Measurements from ENCODE around the gene CERS6. TPM values are rescaled to one million over a fixed set of nuclear protein-coding genes. Genes with fewer than 3 reads are reported as not detected.
A peak's percentile ranks its signal among the peaks of the same experiment; 100 is the strongest.

CERS6 gene
- total and polyA plus RNA-seq, 12 donors: 5.0 to 110 (median 29.6) TPM

DNA sequence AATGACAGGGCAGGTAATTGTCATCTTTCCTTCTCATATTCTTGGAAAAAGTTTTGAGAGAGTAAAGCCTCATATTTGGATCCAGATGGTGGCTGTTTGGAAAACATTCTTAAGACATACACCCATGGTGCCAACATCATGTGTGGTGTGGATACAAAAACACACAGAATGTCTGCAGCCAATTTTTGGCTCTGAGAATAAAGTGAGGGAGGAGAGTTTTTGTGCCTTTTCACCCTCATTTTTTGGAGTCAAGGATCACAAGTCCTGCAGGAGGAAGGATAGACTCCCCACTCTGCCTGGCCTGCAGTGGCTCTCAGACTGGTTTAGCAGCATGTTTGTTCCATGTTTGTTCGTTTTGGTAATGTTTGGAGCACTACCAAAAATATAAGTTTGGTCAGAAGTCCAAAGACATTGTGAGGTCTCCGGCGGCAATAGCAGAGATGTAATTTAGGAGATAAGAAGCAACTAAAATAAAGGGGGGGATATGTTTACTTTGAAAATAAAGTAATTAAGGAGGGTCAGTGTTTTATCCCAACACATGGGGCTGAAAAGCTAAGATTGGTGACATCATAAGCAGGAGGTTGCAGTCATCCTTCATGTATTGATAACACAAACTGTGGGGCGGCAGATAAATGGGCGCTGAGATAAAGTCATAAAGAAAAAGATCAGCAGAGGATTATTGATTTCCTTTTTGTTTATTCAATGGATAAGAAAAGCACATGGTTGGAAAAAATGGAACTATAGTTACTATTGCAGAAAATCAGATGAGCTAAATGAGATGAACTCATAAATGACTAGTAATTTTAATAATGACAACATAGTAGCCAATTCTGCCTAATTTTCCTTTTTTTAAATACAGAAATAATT is 347.0 kb downstream of the CERS6 start:
- Histone ChIP-seq H3K9me3 (replicated peaks in 1 of 3) (no peaks in the 10 kb centered on the region), H3K4me1 (replicated peaks in 1 of 2) (peaks cover 8 to 15% of the 10 kb centered on the region in 2 donors), H3K4me3 (peak overlapping the region in 1 of 4 donors; percentile 23), H3K36me3 (replicated peaks in 1 of 2) (no peaks in the 10 kb centered on the region), H3K27ac (peak overlapping the region; percentile 18 to 84 (median 53)), H3K27me3 (no peaks in the 10 kb centered on the region)
- TF ChIP-seq CTCF (IDR thresholded peaks at IDR 0.05) (no peak), POLR2A (IDR thresholded peaks at IDR 0.05) (no peak)
- WGBS, 4 donors: 24 to 32% (median 29%) methylated on average over 5 of the region's 5 CpGs
- intact Hi-C loops (cut with DNase I): no loop called here
- DNase-seq: no peak

DNA sequence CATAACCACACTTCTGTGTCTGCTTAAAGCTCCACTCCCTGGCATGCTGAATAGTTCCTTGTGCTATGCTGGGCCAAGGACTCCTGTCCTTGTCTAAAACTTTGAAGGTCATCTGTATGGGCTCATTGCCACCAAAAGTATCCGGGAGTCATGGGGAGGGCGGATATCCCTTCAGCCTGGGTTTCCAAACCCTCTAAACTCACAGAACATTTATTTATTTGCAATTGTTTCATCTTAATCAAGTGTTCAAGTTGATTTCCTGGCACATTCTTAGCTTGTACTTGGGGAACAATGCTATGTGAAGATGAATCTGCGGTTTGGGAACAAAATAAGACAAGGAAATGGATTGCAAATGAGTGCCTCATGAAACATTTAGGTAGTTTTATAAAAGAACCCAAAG is 348.1 kb downstream of the CERS6 start:
- H3K27ac ChIP-seq: peak overlapping the region in 3 of 5 donors; percentile 53 to 84 (median 55)
- no peaks in the 10 kb centered on the region for H3K36me3 ChIP-seq (replicated peaks in 1 of 2)
- H3K27me3 ChIP-seq: no peaks in the 10 kb centered on the region
- peak; percentile 38 to 73 (median 55) for DNase-seq
- H3K4me3 ChIP-seq: peak overlapping the region in 1 of 4 donors; percentile 23
- no peaks in the 10 kb centered on the region for H3K9me3 ChIP-seq (replicated peaks in 1 of 3)
- intact Hi-C loops (cut with DNase I): no loop called here
- no peak for TF ChIP-seq CTCF (IDR thresholded peaks at IDR 0.05)
- TF ChIP-seq POLR2A (IDR thresholded peaks at IDR 0.05): no peak
- H3K4me1 ChIP-seq (replicated peaks in 1 of 2): peaks cover 8 to 15% of the 10 kb centered on the region in 2 donors
- WGBS, 4 donors: 15 to 30% (median 26%) methylated on average over 3 of the region's 3 CpGs

DNA sequence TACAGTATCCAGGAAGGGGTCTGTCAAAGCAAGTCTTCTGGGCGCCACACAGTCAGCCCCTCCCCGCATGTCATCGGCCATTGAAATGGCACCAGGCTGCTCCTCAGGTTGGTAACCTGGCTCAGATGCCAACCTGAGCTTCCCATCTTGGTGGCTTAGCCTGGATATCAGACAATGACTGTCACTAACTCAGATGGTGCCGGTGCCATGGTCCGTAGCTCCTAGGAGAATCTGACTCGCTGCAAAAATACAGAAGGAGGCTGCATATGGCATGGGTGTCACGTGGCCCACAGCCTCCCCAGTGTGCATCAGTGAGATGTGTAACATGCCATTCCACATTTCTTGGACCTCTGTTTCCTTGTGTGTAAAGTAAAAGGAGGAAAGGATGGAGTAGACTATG is 349.5 kb downstream of the CERS6 start:
- WGBS, 4 donors: 76 to 95% (median 87%) methylated on average over 7 of the region's 7 CpGs
- intact Hi-C loops (cut with DNase I): no loop called here

GRCh38 chr2:168809537-168809936 is 353.5 kb downstream of the CERS6 start:
- H3K9me3 ChIP-seq (replicated peaks in 1 of 3): no peaks in the 10 kb centered on the region
- no peaks in the 10 kb centered on the region for H3K36me3 ChIP-seq (replicated peaks in 1 of 2)
- H3K27ac ChIP-seq: no peak overlapping the region
- TF ChIP-seq POLR2A (IDR thresholded peaks at IDR 0.05) (no peak), CTCF (IDR thresholded peaks at IDR 0.05) (no peak)
- H3K4me1 ChIP-seq (replicated peaks in 1 of 2): peaks cover 8 to 19% of the 10 kb centered on the region in 2 donors
- no peaks in the 10 kb centered on the region for H3K27me3 ChIP-seq
- DNase-seq: no peak
- H3K4me3 ChIP-seq: no peak overlapping the region
- intact Hi-C loops (cut with DNase I): no loop called here

More for the DNA sequence above, 349.5 kb downstream of the CERS6 start:
- Histone ChIP-seq H3K27me3 (no peaks in the 10 kb centered on the region), H3K9me3 (replicated peaks in 1 of 3) (no peaks in the 10 kb centered on the region), H3K4me1 (replicated peaks in 1 of 2) (peaks cover 8 to 15% of the 10 kb centered on the region in 2 donors), H3K27ac (peak overlapping the region in 1 of 5 donors; percentile 29), H3K36me3 (replicated peaks in 1 of 2) (no peaks in the 10 kb centered on the region), H3K4me3 (no peak overlapping the region)
- no peak for DNase-seq
- no peak for TF ChIP-seq CTCF (IDR thresholded peaks at IDR 0.05)
- no peak for TF ChIP-seq POLR2A (IDR thresholded peaks at IDR 0.05)
